GM12878 (cell line): ENCODE data around the gene HPX. TPM values are rescaled to one million over a fixed set of nuclear protein-coding genes. Genes with fewer than 3 reads are reported as not detected.

Experiments
- ATAC-seq: fragments of 200-7000 bp; cut with Tn5 transposase; 3 replicates; pipeline ENCODE4 v1.9.1; 2020; ENCODE audit warnings: mild to moderate bottlenecking, moderate library complexity
- BruUV-seq: library from RNA; stranded (reverse); fragments of 400-500 nt; replicated peaks from 2 replicates; lab custom pipeline; 2021; lab: Mats Ljungman, UMichigan
- CTCF ChIA-PET: fragments of 300-600 bp; sonication (Branson Sonifier 250); formaldehyde crosslinking; extraction: SDS; loops from one replicate; lab custom pipeline; 2021; ENCODE audit warnings: inconsistent platforms; lab: Yijun Ruan, JAX
- POLR2A ChIA-PET: fragments of 350-600 bp; formaldehyde crosslinking; extraction: SDS; loops from one replicate; lab custom pipeline; 2021; ENCODE audit warnings: inconsistent platforms; lab: Charles Lee
- RAD21 ChIA-PET: fragments of 300-600 bp; sonication (Branson Sonifier 250); formaldehyde crosslinking; loops from one replicate; lab custom pipeline; 2023; ENCODE audit warnings: antibody characterized with exemption; ENCODE audit not compliant: unreplicated experiment; lab: Charles Lee
- SMC1A ChIA-PET: fragments of 300-600 bp; sonication (Branson Sonifier 250); formaldehyde crosslinking; loops from one replicate; lab custom pipeline; 2023; ENCODE audit not compliant: unreplicated experiment, uncharacterized antibody; lab: Charles Lee
- DNase-seq: peaks from one replicate; pipeline ENCODE4 v3.0.0-alpha.2; 2011; ENCODE audit warnings: low read depth, low spot score
- FAIRE-seq: peaks from 3 replicates; lab custom pipeline; 2011; peaks lifted over from hg19 to GRCh38; lab: Jason Lieb, UNC
- H2AFZ ChIP-seq: 2 replicates; pipeline ENCODE4 v1.6.0; 2011; ENCODE audit warnings: low read depth, low read length, control low read depth; ENCODE audit not compliant: control insufficient read depth
- H3K27ac ChIP-seq: 2 replicates; pipeline ENCODE4 v1.5.1; 2011; ENCODE audit warnings: control low read depth; ENCODE audit not compliant: control insufficient read depth, insufficient read depth
- H3K27me3 ChIP-seq, 2 experiments: replicated peaks in 1 of 2; 2 replicates each; pipeline versions ENCODE4 v1.6.0 to v1.6.1; 2011; ENCODE audit warnings: low read length in 1 of 2; ENCODE audit not compliant: control insufficient read depth in 2 of 2, insufficient read depth in 2 of 2
- H3K36me3 ChIP-seq, 2 experiments: 2 replicates each; pipeline ENCODE4 v1.5.1; 2011; ENCODE audit warnings: low read length in 1 of 2; ENCODE audit not compliant: control insufficient read depth in 2 of 2, insufficient read depth in 2 of 2
- H3K4me1 ChIP-seq: 2 replicates; pipeline ENCODE4 v1.6.1; 2011; ENCODE audit warnings: mild to moderate bottlenecking, low read length, moderate library complexity, mixed read lengths; ENCODE audit not compliant: control insufficient read depth, insufficient read depth
- H3K4me2 ChIP-seq: 2 replicates; pipeline ENCODE4 v1.6.0; 2011; ENCODE audit warnings: control low read depth; ENCODE audit not compliant: control insufficient read depth, insufficient read depth
- H3K4me3 ChIP-seq: fragments of 200-600 bp; sonication (generic); 2 replicates; pipeline ENCODE4 v1.5.1; 2016
- H3K79me2 ChIP-seq: 2 replicates; pipeline ENCODE4 v1.6.0; 2011; ENCODE audit warnings: low read length; ENCODE audit not compliant: control insufficient read depth, insufficient read depth
- H3K9ac ChIP-seq: 2 replicates; pipeline ENCODE4 v1.8.0; 2011; ENCODE audit warnings: low read length, control low read depth, mixed read lengths; ENCODE audit not compliant: control insufficient read depth, insufficient read depth
- H3K9me3 ChIP-seq: replicated peaks from 3 replicates; pipeline ENCODE4 v1.5.1; 2011; ENCODE audit warnings: mild to moderate bottlenecking, low read length; ENCODE audit not compliant: control insufficient read depth, insufficient read depth
- H4K20me1 ChIP-seq: 2 replicates; pipeline ENCODE4 v1.6.0; 2011; ENCODE audit not compliant: control insufficient read depth, insufficient read depth
- CBFB ChIP-seq: IDR thresholded peaks from 2 replicates; pipeline ENCODE4 v1.6.1; 2016; ENCODE audit warnings: antibody characterized with exemption, low read depth
- CEBPZ ChIP-seq: fragments of 150-350 bp; IDR thresholded peaks from 2 replicates; pipeline ENCODE4 v1.6.1; 2016; ENCODE audit warnings: low read depth, low read length
- FOS ChIP-seq: IDR thresholded peaks from 3 replicates; pipeline ENCODE4 v1.6.1; 2011; ENCODE audit warnings: borderline replicate concordance; ENCODE audit not compliant: insufficient read length; ENCODE audit errors: extremely low read depth
- KDM1A ChIP-seq: fragments of 200-600 bp; sonication (generic); IDR thresholded peaks from 2 replicates; pipeline ENCODE4 v1.6.1; 2016; ENCODE audit warnings: borderline replicate concordance
- MAX ChIP-seq: IDR thresholded peaks from 2 replicates; pipeline ENCODE4 v1.6.1; 2012; ENCODE audit warnings: low read depth, low read length, improper control_type of control experiment
- MTA3 ChIP-seq: IDR thresholded peaks from 2 replicates; pipeline ENCODE4 v1.6.1; 2012; ENCODE audit warnings: low read length, inconsistent platforms, borderline replicate concordance
- NKRF ChIP-seq: fragments of 450-650 bp; conservative IDR thresholded peaks from 2 replicates; pipeline ENCODE4 v1.6.1; 2017; ENCODE audit warnings: mild to moderate bottlenecking, moderate library complexity
- RFX5 ChIP-seq: IDR thresholded peaks from 2 replicates; pipeline ENCODE4 v1.6.1; 2011; ENCODE audit warnings: low read depth, low read length, improper control_type of control experiment
- SREBF1 ChIP-seq: IDR thresholded peaks from 2 replicates; pipeline ENCODE4 v1.6.1; 2012; ENCODE audit warnings: mild to moderate bottlenecking, low read length
- USF2 ChIP-seq: IDR thresholded peaks from 2 replicates; pipeline ENCODE4 v1.6.1; 2011; ENCODE audit warnings: low read depth, low read length, improper control_type of control experiment, borderline replicate concordance
- ZNF274 ChIP-seq: IDR thresholded peaks from one replicate; pipeline ENCODE4 v1.8.0; 2011; ENCODE audit not compliant: insufficient read length, insufficient read depth
- WGBS: methylation state at CpG from one replicate; pipeline ENCODE4 v1.1.6; 2016; ENCODE audit warnings: low lambda C conversion rate; ENCODE audit not compliant: insufficient replicate concordance, insufficient coverage; ENCODE audit errors: missing lambda C conversion rate; 5-methylcytosine and 5-hydroxymethylcytosine counted together
- in situ Hi-C: fragments of 300-500 bp; cut with MboI; formaldehyde crosslinking; loops from 9 replicates; pipeline ENCODE4 v1.14.3; 2018; ENCODE audit warnings: mixed read lengths
- intact Hi-C: fragments of 100-400 bp; cut with micrococcal nuclease; formaldehyde crosslinking; loops from one replicate; pipeline ENCODE4 v1.14.2; 2022; ENCODE audit not compliant: unreplicated experiment
- polyA plus RNA-seq, 11 experiments: library from polyadenylated mRNA; depleted of rRNA in 4 of 11; unstranded in 6 of 11; stranded (reverse) in 5 of 11; fragments of >200 nt; fragmentation: Nextera tagmentation in 4 of 11; fragmentation: Illumina TruSeq in 1 of 11; extraction: Ambion mirVana in 4 of 11; extraction: Trizol in 1 of 11; gene quantifications; 1 replicate in 1 of 11; 2 replicates in 10 of 11; pipeline versions ENCODE4 v1.2.1 to v1.2.3, GENCODE V29; 2011 to 2016; ENCODE audit warnings: inconsistent platforms in 2 of 11, missing spikeins in 2 of 11, low read depth in 1 of 11
- total RNA-seq, 4 experiments: library from RNA; depleted of rRNA in 3 of 4; stranded (reverse); fragments of >200 nt in 3 of 4; fragmentation: Illumina TruSeq in 1 of 4; extraction: Trizol in 1 of 4; gene quantifications; 2 replicates each; pipeline versions ENCODE4 v1.2.1 to v1.2.3, GENCODE V29; 2013 to 2021

The HPX gene
- total and polyA plus RNA-seq, 10 of the 15 experiments (the other 5 are each of a cell fraction or from before 2014, with no cell fraction given), result 0.08 to 1.7 (median 0.18) TPM; not detected in 1

GRCh38 chr11:6390718-6391469 is 49.9 kb downstream of the HPX start:
- CTCF ChIA-PET, result interaction anchor here (0.8 to 4.2 kb wide), 7 partner anchors 8 to 114 kb away, joined by 3 to 22 read pairs (median 9); no protein-coding TSS in a partner anchor
- in situ Hi-C loops, result no loop called here

More at GRCh38 chr11:6390718-6391469, 49.9 kb downstream of the HPX start:
- DNase-seq, result no peak
- intact Hi-C loops, result no loop called here
- ChIA-PET SMC1A (interaction anchor here (1.0 to 3.1 kb wide), 4 partner anchors 12 to 68 kb away, joined by 3 to 19 read pairs (median 6); no protein-coding TSS in a partner anchor), POLR2A (interaction anchor here (0.6 to 3.6 kb wide), 9 partner anchors 9 to 228 kb away, joined by 3 to 21 read pairs (median 4); partner anchors contain the start of genes ARFIP2, TIMM10B, TPP1 and TRIM3), RAD21 (interaction anchor here (1.0 to 2.5 kb wide), 10 partner anchors 12 to 356 kb away, joined by 3 to 16 read pairs (median 4); partner anchors contain the start of genes ARFIP2, MRPL17 and TIMM10B)
- Histone ChIP-seq H3K9me3 (no peaks in the 10 kb centered on the region), H4K20me1 (no peaks in the 10 kb centered on the region), H3K27me3 (no peaks in the 10 kb centered on the region), H2AFZ (peak overlapping the region; percentile 75), H3K27ac (peak overlapping the region; percentile 64), H3K4me1 (peaks cover 6% of the 10 kb centered on the region), H3K79me2 (no peaks in the 10 kb centered on the region), H3K4me2 (peak overlapping the region; percentile 93), H3K4me3 (peak overlapping the region; percentile 90), H3K36me3 (no peaks in the 10 kb centered on the region), H3K9ac (peak overlapping the region; percentile 83)
- BruUV-seq, result TSS peak; percentile 88
- TF ChIP-seq SREBF1 (no peak), CBFB (no peak), FOS (no peak), USF2 (no peak), KDM1A (no peak), RFX5 (no peak), MAX (no peak), NKRF (no peak), ZNF274 (no peak), CEBPZ (no peak), MTA3 (no peak)
- ATAC-seq, result no peak
- 46% methylated on average over 19 of the region's 19 CpGs for WGBS
- FAIRE-seq, result no peak
